SKM-1 treated with dmso at 0.1 percent for 144 hours (cell line): Measurements from ENCODE around the gene PBX2.

Experiments used
- DNase-seq: peaks from one replicate; lab custom pipeline; 2025; ENCODE audit not compliant: unreplicated experiment; lab: John Stamatoyannopoulos, UW

Gene PBX2

DNA sequence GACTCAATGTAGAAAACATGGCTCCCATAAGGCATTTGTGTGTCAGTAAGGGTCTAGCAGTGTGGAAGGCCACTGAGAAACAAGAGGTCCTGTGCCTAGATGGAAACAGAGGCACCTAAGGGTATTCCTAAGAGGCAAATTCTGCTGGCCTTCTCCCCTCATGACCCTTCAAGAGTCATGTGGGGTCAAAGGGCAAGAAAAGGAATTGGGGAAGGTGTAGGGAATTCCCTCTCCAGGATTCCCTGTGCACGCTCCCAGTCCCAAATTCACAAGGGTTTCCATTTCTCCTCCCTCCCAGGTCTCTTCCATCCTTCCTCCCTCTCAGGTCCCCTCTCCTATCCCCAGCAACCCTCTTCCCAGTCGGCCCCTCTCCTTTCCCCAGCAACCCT, 14.7 kb downstream of the PBX2 start:
- DNase-seq, result no peak

DNA sequence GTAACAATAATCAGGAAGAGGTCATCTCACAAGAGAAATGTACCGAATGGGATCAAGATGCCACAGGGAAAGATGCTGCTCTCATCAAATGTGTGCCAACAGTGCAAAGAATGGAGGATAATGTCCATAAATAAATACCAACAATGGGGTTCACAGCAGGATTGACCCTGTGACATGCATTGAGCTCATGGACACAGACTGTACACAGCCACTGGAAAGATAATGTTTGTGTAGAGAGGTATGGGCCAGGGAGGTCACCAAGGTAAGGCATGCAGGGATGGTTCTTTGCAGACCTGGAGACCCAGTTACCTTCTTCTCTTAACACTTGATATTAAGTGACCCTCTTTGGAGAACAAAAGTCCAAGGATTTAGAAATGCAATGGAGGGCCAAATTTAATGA, 15.6 kb downstream of the PBX2 start:
- no peak for DNase-seq

- no peak for DNase-seq
These were observed 16.8 kb downstream of the PBX2 start for GRCh38 chr6:32173051-32173727.

DNA sequence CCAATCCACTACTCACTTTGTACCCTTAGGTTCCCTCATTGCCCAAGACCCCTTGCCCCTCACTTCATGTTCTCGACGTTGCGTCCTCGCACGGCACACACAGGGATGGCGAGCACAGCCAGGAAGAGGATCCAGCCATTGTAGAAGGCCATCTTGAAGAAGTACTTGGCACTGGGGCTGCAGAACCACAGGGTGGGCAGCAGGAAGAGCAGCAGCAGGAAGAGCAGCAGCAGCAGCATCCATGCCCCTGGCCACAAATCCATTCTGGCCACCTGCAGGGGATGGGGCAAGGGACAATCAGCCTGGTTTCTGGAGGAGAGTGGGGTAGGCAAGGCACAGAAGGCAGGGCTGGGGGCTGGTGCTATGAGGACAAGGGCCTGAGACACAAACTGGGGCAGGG, 18.8 kb downstream of the PBX2 start:
- no peak for DNase-seq

DNA sequence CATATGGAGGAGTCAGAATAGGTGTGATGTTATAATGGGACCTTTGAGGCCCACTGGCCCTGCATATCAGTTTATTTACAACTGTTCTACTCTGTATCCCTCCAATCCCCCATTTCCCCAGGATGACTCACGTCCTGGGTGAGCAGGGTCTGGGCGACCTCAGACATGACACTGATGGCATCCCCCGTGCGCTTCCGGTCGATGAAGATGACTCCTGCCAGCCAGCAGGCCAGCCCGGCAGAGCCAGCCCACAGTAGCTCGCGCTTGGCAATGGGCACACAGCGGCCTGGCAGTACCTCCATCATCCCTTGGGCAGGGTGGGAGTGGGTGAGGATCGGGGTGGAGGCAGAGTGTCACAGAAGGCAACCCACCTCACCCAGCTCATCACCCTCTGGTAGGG, 19.7 kb downstream of the PBX2 start:
- no peak for DNase-seq

GRCh38 chr6:32168807-32169591, 21.0 kb downstream of the PBX2 start:
- no peak for DNase-seq

DNA sequence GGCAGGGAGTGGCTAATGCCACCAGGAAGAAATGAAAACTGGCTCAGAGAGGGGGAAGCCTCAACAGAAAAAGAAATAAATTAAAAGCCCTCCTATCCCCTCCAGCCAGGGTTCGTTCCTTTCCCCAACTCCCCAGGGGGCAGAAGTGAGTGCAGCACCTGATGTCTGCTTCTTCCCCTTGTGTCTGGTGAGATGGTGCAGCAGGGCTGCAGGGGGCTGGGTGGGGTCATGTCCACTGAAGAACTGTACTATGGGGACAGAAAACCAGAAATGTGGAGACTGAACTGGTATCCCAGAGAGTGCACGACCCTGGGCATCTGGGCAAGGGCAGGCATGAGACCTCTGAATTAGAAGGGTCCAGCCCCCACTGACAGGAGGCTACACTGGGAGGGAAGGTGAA, 21.7 kb downstream of the PBX2 start:
- DNase-seq, result no peak

GRCh38 chr6:32167761-32168262, 22.2 kb downstream of the PBX2 start:
- DNase-seq, result no peak

- no peak for DNase-seq
These were observed 22.7 kb downstream of the PBX2 start for GRCh38 chr6:32167154-32167760.

DNA sequence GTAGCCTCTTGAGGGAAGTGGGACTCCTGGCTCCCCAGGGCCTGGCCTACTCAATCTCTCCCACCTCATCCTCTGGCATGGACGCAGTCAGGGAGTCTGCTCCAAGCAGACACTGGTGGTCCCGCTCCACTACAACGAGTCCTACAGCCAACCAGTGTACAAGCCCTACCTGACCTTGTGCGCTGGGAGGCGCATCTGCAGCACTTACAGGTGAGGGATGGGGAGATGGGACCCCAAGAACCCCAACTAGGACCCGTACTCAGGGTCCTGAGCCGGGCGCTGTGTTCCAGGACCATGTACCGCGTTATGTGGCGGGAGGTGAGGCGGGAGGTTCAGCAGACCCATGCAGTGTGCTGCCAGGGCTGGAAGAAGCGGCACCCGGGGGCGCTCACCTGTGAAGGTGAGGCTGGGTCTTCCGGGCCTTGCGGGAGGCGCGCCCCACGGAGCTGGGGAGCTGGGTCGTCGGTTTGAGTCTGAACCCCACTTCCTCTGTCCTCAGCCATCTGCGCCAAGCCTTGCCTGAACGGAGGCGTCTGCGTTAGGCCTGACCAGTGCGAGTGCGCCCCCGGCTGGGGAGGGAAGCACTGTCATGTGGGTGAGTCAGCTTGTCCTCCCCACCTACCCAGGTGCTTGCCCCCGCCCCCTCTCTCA, 23.5 kb downstream of the PBX2 start:
- no peak for DNase-seq

DNA sequence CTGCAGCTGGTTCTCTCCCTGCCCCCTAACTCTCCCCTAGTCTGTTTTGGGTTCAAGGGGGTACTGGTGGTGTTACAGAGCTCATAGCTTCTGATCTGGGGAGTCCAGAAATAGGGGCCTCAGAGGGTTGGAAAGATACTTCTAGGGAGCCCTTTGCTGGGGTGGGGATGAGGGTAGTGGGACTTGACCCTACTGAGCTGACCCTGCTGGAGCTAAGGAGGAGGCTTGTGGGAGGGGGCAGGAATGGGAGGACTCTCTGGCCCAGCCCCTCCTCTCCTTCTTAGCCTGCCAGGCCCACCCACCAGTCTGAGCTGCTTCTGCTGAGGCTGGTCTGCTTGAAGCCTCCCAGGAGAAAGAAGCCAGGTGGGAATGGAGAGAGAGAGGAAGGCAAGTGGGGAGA, 25.7 kb downstream of the PBX2 start, which contains the start of gene EGFL8:
TSS of gene EGFL8 (plus strand) at position 301 of the 400 bp plus-strand sequence. CDS start 1,571 bp downstream, outside the sequence.
- no peak for DNase-seq

DNA sequence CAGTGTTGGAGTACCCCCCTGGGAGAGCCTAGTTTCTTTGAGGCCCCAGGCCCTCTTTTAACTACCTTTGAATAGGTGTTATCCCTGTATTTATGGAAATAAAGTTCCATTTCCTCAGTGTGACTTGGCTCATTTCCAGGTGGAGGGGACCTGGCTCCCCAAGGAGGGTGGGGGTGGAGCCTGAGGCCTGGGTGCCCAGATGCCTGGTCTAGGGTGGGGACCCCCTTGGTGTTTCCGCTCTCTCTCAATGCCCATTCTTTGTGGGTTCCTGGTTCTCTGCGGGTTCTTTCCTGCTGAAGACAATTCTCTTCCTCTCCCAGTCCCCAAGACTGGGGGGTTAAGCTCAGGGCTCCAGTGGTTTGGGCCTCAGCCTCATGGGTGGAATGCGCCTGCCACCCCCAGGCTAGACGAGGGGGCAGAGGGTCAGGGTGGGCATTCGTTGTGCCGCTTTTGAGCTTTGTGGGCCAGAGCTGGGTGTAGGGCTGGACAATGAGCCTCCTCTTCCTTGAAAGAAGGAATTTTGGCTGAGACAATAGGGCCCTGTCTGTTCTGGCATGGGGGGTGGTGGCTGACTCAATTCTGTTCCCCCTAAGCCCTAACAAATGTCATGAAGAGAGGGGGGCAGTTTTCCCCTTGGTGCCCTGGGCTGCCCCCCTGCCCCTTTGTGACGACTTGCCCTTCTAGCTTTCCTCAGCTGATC, 26.3 kb downstream of the PBX2 start:
- no peak for DNase-seq

DNA sequence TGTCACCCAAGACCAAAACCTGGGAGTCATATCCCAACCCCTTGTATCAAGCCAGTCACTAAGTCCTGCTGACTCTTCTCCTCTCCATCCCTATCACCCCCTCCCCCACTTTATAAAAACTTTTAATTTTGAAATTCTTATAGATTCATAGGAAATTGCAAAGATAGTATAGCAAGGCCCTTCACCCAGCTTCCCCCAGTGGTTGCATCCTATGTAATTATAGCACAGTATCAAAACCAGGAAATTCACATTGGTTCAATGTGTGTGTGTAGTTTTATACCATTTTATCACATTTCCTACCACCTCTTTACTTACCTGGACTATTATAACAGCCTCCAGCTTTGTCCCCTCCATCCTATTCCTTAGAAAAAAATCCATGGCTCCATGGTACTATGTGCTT, 31.9 kb downstream of the PBX2 start:
- no peak for DNase-seq

DNA sequence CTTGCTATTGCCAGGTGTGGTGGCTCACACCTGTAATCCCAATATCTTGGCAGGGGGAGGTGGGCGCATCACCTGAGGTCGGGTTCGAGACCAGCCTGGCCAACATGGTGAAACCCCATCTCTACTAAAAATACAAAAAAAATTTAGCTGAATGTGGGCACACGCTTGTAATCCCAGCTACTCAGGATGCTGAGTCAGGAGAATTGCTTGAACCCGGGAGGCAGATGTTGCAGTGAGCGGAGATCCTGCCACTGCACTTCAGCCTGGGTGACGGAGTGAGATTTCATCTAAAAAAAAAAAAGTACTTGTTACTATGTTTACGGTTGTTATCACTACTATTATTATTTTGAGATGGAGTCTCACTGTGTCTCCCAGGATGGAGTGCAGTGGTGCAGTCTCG, 33.1 kb downstream of the PBX2 start:
- DNase-seq, result no peak

DNA sequence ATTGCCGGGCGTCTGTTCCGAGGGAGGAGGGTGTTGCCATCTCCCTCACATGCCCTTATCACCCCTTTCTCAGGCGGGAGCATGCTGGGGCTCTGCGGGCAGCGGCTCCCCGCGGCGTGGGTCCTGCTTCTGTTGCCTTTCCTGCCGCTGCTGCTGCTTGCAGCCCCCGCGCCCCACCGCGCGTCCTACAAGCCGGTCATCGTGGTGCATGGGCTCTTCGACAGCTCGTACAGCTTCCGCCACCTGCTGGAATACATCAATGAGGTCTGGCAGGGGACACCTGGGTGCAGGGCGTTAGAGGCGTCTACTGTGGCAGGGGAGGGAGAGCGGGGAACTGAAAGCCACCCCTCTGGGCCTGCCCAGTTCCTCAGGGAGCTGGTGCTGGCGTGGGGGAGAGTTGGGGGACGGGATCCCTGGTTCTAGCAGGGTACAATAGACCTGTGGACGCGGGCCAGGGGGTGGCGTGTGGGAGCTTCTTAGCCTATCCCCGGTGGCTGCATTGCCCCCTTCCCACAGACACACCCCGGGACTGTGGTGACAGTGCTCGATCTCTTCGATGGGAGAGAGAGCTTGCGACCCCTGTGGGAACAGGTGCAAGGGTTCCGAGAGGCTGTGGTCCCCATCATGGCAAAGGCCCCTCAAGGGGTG, 35.4 kb downstream of the PBX2 start:
- DNase-seq, result peak; percentile 41

DNA sequence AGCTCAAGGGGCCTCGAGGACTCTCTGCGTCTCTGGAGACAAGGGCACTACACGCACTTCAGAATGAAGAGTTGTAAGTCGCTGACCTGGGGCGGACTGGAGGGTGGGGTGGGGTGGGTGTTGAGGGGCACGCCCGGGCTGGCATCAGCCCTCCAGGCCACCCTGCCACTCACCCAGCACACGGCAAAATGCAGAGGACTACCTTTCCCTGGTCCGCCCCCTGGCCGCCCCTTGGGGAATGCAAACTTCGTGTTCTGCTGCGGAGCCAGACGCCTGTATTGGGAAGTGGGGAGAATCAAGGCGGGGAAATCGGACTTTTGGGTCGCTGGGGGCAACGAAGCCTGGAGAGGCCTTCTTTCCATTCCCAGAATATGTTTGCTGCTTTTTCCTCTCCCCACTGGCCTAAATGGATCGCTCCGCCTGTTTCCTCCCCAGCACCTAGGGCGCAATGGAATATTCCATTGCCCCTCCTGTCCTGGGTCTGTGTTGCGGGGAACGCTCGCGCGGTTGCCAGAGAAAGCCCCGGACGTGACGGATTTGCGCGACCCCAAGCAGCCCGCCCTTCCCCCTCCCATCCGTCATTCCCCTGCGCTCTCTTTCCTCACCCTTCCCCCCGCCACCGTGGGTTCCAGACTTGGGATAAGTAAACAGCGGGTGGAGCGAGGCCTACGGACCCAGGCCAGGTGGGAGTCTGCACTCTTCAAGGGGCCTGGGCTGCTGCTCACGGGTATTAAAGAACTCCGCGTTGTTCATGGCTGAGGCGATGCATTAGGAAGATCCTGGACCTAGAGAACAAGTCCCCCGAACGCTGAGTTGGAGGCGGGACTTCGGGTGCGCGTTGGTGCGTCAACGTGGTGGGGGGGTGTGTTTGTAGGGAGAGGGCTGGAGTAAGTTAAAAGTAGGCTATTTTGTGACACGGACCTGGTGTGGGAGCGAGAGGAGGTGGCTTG, 36.2 kb downstream of the PBX2 start, which contains the start of gene PPT2:
TSS of gene PPT2 (plus strand) at position 578 of the 950 bp plus-strand sequence. CDS start 454 bp downstream, outside the sequence.
- peak; percentile 40 for DNase-seq

- no peak for DNase-seq
These were observed 37.0 kb downstream of the PBX2 start for GRCh38 chr6:32152769-32153563.
